GM23338 (cell line): ENCODE results near the gene CLIC2. TPM values are rescaled to one million over a fixed set of nuclear protein-coding genes. Genes with fewer than 3 reads are reported as not detected.

Source experiments
- ATAC-seq: fragments of 200-7000 bp; cut with Tn5 transposase; 3 replicates; pipeline ENCODE4 v1.9.1; 2020
- DNase-seq: peaks from one replicate; pipeline ENCODE4 v3.0.0-alpha.2; 2015; ENCODE audit warnings: low spot score
- H2AFZ ChIP-seq: fragments of 200-600 bp; sonication (generic); 2 replicates; pipeline ENCODE4 v1.8.0; 2016; ENCODE audit warnings: antibody characterized with exemption, mild to moderate bottlenecking, moderate library complexity
- H3F3A ChIP-seq: fragments of 200-600 bp; sonication (generic); replicated peaks from 2 replicates; pipeline ENCODE4 v1.8.0; 2017; ENCODE audit warnings: antibody characterized with exemption, mixed run types, low read depth
- H3K27ac ChIP-seq: fragments of 200-600 bp; sonication (generic); 2 replicates; pipeline ENCODE4 v1.6.1; 2016; ENCODE audit warnings: low read depth
- H3K27me3 ChIP-seq: fragments of 200-600 bp; sonication (generic); 2 replicates; pipeline ENCODE4 v1.8.0; 2016; ENCODE audit warnings: mild to moderate bottlenecking, mixed run types, moderate library complexity; ENCODE audit not compliant: insufficient read depth
- H3K36me3 ChIP-seq: fragments of 200-600 bp; sonication (generic); 2 replicates; pipeline ENCODE4 v1.8.0; 2016; ENCODE audit warnings: mild to moderate bottlenecking; ENCODE audit not compliant: insufficient read depth
- H3K4me1 ChIP-seq: fragments of 200-600 bp; sonication (generic); 2 replicates; pipeline ENCODE4 v1.8.0; 2016; ENCODE audit warnings: mild to moderate bottlenecking, moderate library complexity; ENCODE audit not compliant: insufficient read depth
- H3K4me2 ChIP-seq: fragments of 200-600 bp; sonication (generic); 2 replicates; pipeline ENCODE4 v1.7.1; 2017; ENCODE audit warnings: mixed run types
- H3K4me3 ChIP-seq: fragments of 200-600 bp; sonication (generic); 2 replicates; pipeline ENCODE4 v1.6.1; 2016; ENCODE audit warnings: mixed run types
- H3K79me2 ChIP-seq: fragments of 200-600 bp; sonication (generic); replicated peaks from 2 replicates; pipeline ENCODE4 v1.8.0; 2017; ENCODE audit warnings: mild to moderate bottlenecking; ENCODE audit not compliant: insufficient read depth
- H3K9me2 ChIP-seq: fragments of 200-600 bp; sonication (generic); 2 replicates; pipeline ENCODE4 v1.8.0; 2017; ENCODE audit not compliant: insufficient read depth
- H4K20me1 ChIP-seq: fragments of 200-600 bp; sonication (generic); replicated peaks from 2 replicates; pipeline ENCODE4 v1.8.0; 2017; ENCODE audit warnings: mild to moderate bottlenecking; ENCODE audit not compliant: insufficient read depth
- H3K27ac Mint-ChIP-seq: 2 replicates; pipeline ENCODE4 v1.8.0; 2020; ENCODE audit warnings: inconsistent platforms, mild to moderate bottlenecking, moderate library complexity, mixed read lengths
- H3K27me3 Mint-ChIP-seq: 3 replicates; pipeline ENCODE4 v1.8.0; 2022; ENCODE audit warnings: low read depth, mild to moderate bottlenecking, moderate library complexity, mixed read lengths, inconsistent platforms; ENCODE audit not compliant: insufficient read depth, poor library complexity
- H3K36me3 Mint-ChIP-seq: 3 replicates; pipeline ENCODE4 v1.8.0; 2021; ENCODE audit warnings: low read depth, mild to moderate bottlenecking, inconsistent platforms, moderate library complexity, mixed read lengths
- H3K4me1 Mint-ChIP-seq: 3 replicates; pipeline ENCODE4 v1.8.0; 2020; ENCODE audit warnings: mild to moderate bottlenecking, inconsistent platforms, mixed read lengths
- H3K4me3 Mint-ChIP-seq: 3 replicates; pipeline ENCODE4 v1.8.0; 2021; ENCODE audit warnings: moderate library complexity, mild to moderate bottlenecking, inconsistent platforms, mixed read lengths
- H3K9me3 Mint-ChIP-seq: 3 replicates; pipeline ENCODE4 v1.8.0; 2020; ENCODE audit warnings: moderate library complexity, mild to moderate bottlenecking, inconsistent platforms, mixed read lengths
- CREB1 ChIP-seq: fragments of 250-450 bp; sonication (Bioruptor Pico); IDR thresholded peaks from 2 replicates; pipeline ENCODE4 v1.5.0; 2020; ENCODE audit warnings: low read depth, mild to moderate bottlenecking, moderate library complexity
- EZH2 ChIP-seq: fragments of 200-600 bp; sonication (generic); IDR thresholded peaks from one replicate; pipeline ENCODE4 v1.8.0; 2017; ENCODE audit warnings: antibody characterized with exemption, mild to moderate bottlenecking, low read depth; ENCODE audit not compliant: unreplicated experiment
- EZH2phosphoT487 ChIP-seq: fragments of 200-600 bp; sonication (generic); IDR thresholded peaks from one replicate; pipeline ENCODE4 v1.8.1; 2018; ENCODE audit warnings: antibody characterized with exemption; ENCODE audit not compliant: unreplicated experiment
- JUNB ChIP-seq: IDR thresholded peaks from one replicate; pipeline ENCODE4 v1.6.1; 2016; ENCODE audit warnings: antibody characterized with exemption; ENCODE audit not compliant: unreplicated experiment
- POLR2AphosphoS5 ChIP-seq: IDR thresholded peaks from 2 replicates; pipeline ENCODE4 v1.6.1; 2016; ENCODE audit warnings: antibody characterized with exemption, low read depth
- STAT1 ChIP-seq: IDR thresholded peaks from one replicate; pipeline ENCODE4 v1.6.1; 2016; ENCODE audit warnings: antibody characterized with exemption; ENCODE audit not compliant: unreplicated experiment
- ZNF114 ChIP-seq: fragments of 250-450 bp; sonication (Bioruptor Pico); IDR thresholded peaks from 2 replicates; pipeline ENCODE4 v1.5.0; 2020; ENCODE audit warnings: mild to moderate bottlenecking, moderate library complexity
- polyA plus RNA-seq: library from polyadenylated mRNA; unstranded; fragments of >200 nt; fragmentation: Nextera tagmentation; extraction: Ambion mirVana; gene quantifications from 2 replicates; pipeline ENCODE4 v1.2.1, GENCODE V29; 2016
- total RNA-seq: library from RNA; depleted of rRNA; stranded (reverse); fragments of >200 nt; shearing (Covaris generic); gene quantifications from 2 replicates; pipeline ENCODE4 v1.2.3, GENCODE V29; 2014
- TF ChIP-seq, protein P1 (sequence below): fragments of 250-450 bp; sonication (Bioruptor Pico); IDR thresholded peaks from 2 replicates; pipeline ENCODE4 v1.5.0; 2020; ENCODE audit warnings: mild to moderate bottlenecking, moderate library complexity
- TF ChIP-seq, protein P2 (sequence below), 2 experiments: fragments of 200-600 bp in 1 of 2; sonication (generic) in 1 of 2; conservative IDR thresholded peaks; 2 replicates each; pipeline versions ENCODE4 v1.5.1 to v1.6.1; 2016 to 2017; ENCODE audit warnings: antibody characterized with exemption in 2 of 2, low read depth in 2 of 2, mild to moderate bottlenecking in 2 of 2, moderate library complexity in 1 of 2
- TF ChIP-seq, protein P3 (sequence below): IDR thresholded peaks from one replicate; pipeline ENCODE4 v1.6.1; 2018; ENCODE audit warnings: antibody characterized with exemption; ENCODE audit not compliant: unreplicated experiment

The CLIC2 gene
- total and polyA plus RNA-seq, 2 experiments from 2014 or later = 0.56 to 0.61 TPM

DNA sequence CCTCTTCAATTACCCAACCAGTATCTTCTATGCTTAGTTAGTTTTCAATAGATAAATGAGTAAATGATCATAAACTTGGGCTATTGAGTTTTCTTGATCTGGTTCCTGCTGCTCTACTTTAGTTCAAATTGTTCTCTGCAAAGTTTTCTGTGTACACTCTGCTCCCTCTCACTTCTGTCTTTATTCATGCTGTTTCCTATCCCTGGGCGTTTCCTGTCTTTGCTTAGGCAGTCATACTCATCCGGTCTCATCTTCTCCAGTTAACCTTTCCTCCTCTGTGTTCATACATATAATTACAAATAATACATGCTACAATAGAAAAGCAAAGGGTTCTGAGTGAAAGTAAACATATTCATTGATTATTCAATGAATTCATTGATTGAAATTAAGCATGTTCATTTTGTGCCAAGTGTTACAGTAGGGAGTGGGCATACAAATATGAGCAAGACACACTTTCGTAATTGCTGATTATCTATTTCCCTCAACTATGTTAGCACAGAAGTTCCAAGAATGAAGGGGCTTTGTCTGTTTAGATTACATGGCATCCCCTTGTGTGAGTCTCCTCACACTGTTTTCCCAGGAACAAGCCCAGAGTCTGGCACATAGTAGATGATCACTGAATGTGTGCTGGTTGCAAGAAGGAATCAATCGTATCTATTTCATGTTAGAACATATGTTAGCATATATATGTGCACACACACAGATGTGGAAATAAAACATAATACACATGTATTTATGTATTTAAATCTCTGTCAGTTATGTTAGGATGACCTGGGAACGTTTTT is 71.3 kb downstream of the CLIC2 start (continued):
- TF ChIP-seq, protein P1, sequence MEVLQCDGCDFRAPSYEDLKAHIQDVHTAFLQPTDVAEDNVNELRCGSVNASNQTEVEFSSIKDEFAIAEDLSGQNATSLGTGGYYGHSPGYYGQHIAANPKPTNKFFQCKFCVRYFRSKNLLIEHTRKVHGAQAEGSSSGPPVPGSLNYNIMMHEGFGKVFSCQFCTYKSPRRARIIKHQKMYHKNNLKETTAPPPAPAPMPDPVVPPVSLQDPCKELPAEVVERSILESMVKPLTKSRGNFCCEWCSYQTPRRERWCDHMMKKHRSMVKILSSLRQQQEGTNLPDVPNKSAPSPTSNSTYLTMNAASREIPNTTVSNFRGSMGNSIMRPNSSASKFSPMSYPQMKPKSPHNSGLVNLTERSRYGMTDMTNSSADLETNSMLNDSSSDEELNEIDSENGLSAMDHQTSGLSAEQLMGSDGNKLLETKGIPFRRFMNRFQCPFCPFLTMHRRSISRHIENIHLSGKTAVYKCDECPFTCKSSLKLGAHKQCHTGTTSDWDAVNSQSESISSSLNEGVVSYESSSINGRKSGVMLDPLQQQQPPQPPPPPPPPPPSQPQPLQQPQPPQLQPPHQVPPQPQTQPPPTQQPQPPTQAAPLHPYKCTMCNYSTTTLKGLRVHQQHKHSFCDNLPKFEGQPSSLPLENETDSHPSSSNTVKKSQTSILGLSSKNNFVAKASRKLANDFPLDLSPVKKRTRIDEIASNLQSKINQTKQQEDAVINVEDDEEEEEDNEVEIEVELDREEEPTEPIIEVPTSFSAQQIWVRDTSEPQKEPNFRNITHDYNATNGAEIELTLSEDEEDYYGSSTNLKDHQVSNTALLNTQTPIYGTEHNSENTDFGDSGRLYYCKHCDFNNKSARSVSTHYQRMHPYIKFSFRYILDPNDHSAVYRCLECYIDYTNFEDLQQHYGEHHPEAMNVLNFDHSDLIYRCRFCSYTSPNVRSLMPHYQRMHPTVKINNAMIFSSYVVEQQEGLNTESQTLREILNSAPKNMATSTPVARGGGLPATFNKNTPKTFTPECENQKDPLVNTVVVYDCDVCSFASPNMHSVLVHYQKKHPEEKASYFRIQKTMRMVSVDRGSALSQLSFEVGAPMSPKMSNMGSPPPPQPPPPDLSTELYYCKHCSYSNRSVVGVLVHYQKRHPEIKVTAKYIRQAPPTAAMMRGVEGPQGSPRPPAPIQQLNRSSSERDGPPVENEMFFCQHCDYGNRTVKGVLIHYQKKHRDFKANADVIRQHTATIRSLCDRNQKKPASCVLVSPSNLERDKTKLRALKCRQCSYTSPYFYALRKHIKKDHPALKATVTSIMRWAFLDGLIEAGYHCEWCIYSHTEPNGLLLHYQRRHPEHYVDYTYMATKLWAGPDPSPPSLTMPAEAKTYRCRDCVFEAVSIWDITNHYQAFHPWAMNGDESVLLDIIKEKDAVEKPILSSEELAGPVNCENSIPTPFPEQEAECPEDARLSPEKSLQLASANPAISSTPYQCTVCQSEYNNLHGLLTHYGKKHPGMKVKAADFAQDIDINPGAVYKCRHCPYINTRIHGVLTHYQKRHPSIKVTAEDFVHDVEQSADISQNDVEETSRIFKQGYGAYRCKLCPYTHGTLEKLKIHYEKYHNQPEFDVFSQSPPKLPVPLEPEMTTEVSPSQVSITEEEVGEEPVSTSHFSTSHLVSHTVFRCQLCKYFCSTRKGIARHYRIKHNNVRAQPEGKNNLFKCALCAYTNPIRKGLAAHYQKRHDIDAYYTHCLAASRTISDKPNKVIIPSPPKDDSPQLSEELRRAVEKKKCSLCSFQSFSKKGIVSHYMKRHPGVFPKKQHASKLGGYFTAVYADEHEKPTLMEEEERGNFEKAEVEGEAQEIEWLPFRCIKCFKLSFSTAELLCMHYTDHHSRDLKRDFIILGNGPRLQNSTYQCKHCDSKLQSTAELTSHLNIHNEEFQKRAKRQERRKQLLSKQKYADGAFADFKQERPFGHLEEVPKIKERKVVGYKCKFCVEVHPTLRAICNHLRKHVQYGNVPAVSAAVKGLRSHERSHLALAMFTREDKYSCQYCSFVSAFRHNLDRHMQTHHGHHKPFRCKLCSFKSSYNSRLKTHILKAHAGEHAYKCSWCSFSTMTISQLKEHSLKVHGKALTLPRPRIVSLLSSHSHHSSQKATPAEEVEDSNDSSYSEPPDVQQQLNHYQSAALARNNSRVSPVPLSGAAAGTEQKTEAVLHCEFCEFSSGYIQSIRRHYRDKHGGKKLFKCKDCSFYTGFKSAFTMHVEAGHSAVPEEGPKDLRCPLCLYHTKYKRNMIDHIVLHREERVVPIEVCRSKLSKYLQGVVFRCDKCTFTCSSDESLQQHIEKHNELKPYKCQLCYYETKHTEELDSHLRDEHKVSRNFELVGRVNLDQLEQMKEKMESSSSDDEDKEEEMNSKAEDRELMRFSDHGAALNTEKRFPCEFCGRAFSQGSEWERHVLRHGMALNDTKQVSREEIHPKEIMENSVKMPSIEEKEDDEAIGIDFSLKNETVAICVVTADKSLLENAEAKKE (CRISPR knock-in tag) = no peak
- TF ChIP-seq POLR2AphosphoS5 = no peak

DNA sequence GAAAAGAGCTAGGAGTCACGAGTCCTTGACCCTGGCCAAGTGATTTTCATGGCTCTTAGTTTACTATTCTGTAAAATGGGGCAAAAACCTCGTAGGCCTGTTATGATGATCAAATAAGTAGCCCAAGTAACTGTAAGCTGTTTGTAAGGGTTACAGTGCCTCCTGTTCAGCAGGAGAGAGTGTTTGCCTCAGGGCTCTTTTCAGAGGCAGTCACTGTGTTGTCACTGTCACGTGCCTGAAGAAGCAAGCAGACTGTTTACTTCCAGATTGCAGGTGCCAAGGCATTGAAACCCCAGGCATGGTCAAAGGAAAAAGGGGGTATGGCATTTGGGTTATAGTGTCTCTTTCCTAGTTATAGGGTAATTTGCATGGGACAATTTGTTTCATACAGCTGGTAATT is 74.7 kb downstream of the CLIC2 start:
- peaks cover 2% of the 10 kb centered on the region for H3K27me3 Mint-ChIP-seq
- Histone ChIP-seq H3K27ac (no peak overlapping the region), H3K4me2 (no peak overlapping the region), H2AFZ (no peak overlapping the region), H4K20me1 (no peaks in the 10 kb centered on the region), H3K79me2 (peaks cover 15% of the 10 kb centered on the region), H3K27me3 (no peaks in the 10 kb centered on the region), H3K36me3 (no peaks in the 10 kb centered on the region), H3K4me3 (no peak overlapping the region), H3K4me1 (no peaks in the 10 kb centered on the region), H3F3A (no peaks in the 10 kb centered on the region), H3K9me2 (no peaks in the 10 kb centered on the region)
- H3K27ac Mint-ChIP-seq = no peak overlapping the region
- peaks cover 4% of the 10 kb centered on the region; the same call in 1 of the 3 replicates for H3K36me3 Mint-ChIP-seq
- no peak overlapping the region for H3K4me3 Mint-ChIP-seq
- peaks cover 10% of the 10 kb centered on the region for H3K4me1 Mint-ChIP-seq
- no peak for DNase-seq
- no peak for ATAC-seq
- no peaks in the 10 kb centered on the region for H3K9me3 Mint-ChIP-seq
- TF ChIP-seq JUNB = no peak
- no peak for TF ChIP-seq EZH2
- TF ChIP-seq EZH2phosphoT487 = no peak
- TF ChIP-seq, protein P2, sequence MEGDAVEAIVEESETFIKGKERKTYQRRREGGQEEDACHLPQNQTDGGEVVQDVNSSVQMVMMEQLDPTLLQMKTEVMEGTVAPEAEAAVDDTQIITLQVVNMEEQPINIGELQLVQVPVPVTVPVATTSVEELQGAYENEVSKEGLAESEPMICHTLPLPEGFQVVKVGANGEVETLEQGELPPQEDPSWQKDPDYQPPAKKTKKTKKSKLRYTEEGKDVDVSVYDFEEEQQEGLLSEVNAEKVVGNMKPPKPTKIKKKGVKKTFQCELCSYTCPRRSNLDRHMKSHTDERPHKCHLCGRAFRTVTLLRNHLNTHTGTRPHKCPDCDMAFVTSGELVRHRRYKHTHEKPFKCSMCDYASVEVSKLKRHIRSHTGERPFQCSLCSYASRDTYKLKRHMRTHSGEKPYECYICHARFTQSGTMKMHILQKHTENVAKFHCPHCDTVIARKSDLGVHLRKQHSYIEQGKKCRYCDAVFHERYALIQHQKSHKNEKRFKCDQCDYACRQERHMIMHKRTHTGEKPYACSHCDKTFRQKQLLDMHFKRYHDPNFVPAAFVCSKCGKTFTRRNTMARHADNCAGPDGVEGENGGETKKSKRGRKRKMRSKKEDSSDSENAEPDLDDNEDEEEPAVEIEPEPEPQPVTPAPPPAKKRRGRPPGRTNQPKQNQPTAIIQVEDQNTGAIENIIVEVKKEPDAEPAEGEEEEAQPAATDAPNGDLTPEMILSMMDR (conservative IDR thresholded peaks at IDR 0.05; ENCODE audit: low read depth in 2 of 2) = no peak
- no peak for TF ChIP-seq ZNF114 (CRISPR knock-in tag)
- TF ChIP-seq POLR2AphosphoS5 = no peak
- no peak for TF ChIP-seq CREB1 (CRISPR knock-in tag)
- TF ChIP-seq, protein P3, sequence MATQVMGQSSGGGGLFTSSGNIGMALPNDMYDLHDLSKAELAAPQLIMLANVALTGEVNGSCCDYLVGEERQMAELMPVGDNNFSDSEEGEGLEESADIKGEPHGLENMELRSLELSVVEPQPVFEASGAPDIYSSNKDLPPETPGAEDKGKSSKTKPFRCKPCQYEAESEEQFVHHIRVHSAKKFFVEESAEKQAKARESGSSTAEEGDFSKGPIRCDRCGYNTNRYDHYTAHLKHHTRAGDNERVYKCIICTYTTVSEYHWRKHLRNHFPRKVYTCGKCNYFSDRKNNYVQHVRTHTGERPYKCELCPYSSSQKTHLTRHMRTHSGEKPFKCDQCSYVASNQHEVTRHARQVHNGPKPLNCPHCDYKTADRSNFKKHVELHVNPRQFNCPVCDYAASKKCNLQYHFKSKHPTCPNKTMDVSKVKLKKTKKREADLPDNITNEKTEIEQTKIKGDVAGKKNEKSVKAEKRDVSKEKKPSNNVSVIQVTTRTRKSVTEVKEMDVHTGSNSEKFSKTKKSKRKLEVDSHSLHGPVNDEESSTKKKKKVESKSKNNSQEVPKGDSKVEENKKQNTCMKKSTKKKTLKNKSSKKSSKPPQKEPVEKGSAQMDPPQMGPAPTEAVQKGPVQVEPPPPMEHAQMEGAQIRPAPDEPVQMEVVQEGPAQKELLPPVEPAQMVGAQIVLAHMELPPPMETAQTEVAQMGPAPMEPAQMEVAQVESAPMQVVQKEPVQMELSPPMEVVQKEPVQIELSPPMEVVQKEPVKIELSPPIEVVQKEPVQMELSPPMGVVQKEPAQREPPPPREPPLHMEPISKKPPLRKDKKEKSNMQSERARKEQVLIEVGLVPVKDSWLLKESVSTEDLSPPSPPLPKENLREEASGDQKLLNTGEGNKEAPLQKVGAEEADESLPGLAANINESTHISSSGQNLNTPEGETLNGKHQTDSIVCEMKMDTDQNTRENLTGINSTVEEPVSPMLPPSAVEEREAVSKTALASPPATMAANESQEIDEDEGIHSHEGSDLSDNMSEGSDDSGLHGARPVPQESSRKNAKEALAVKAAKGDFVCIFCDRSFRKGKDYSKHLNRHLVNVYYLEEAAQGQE = no peak
- TF ChIP-seq STAT1 = no peak
